ENCODE results near the gene STOML1. TPM values are rescaled to one million over a fixed set of nuclear protein-coding genes. Genes with fewer than 3 reads are reported as not detected.

STOML1 gene
- total and polyA plus RNA-seq, 2 donors = 13.0 to 19.1 TPM

- peaks cover 0 to 4% of the 10 kb centered on the region in 2 donors for H3K9me3 ChIP-seq (ENCODE audit: control insufficient read depth in 2 of 2, insufficient read depth in 1 of 2, low read length in 1 of 2)
- H3K27me3 ChIP-seq (ENCODE audit: control insufficient read depth in 2 of 2, insufficient read depth in 1 of 2, low read length in 1 of 2) = no peaks in the 10 kb centered on the region
- no peak overlapping the region for H3K4me3 ChIP-seq (ENCODE audit: low read length in 2 of 2)
- peak overlapping the region; percentile 77 to 82 for H3K27ac ChIP-seq (ENCODE audit: low read depth in 1 of 2, low read length in 1 of 2)
- peaks cover 30 to 41% of the 10 kb centered on the region in 2 donors for H3K36me3 ChIP-seq (ENCODE audit: control insufficient read depth in 2 of 2, insufficient read depth in 2 of 2, low read length in 1 of 2)
- peak in 1 of 9 donors; percentile 66 for DNase-seq (ENCODE audit: low read depth in 6 of 9, low spot score in 9 of 9)
- H3K4me1 ChIP-seq (ENCODE audit: control insufficient read depth in 2 of 2, insufficient read depth in 2 of 2, low read length in 2 of 2) = peaks cover 33 to 69% of the 10 kb centered on the region in 2 donors
- WGBS = 56% methylated on average over 13 of the region's 13 CpGs
Measured at GRCh38 chr15:73985101-73985873, 6.8 kb downstream of the STOML1 start.

DNA sequence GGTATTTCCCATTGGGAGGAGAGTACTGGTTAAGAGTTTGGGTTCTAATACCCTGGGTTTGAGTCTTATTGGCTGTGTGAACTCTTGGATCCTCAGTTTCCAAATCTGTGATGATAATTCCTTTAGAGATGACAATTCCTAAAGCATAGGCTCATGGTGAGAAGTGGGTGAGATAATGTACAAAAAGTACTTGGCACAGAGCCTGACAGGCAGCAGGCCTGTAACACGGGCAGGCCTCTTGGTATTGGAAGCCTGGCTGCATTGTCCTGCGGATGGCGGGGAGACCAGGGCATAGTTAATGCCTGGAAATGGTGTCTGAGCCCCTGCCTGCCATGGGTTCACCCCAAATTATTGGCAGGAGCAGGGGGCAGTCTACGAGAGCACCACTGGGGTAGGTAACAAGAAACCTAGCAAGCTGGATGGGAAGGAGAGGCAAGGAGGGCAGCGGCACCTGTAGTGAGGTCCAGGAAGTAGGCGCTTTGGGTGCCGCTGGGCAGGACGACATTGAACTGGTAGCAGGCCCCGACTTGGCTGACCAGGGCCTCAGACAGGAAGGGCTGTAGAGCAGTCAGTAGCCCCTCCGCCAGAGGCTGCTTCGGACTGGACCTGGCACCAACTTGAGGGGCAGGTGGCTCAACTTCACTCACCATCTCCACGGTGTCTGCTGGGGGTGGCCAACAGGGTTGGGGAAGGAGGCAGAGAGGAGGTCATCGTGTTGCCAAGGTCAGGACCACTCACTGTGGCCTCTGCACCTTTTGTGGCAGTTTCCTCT, 7.7 kb downstream of the STOML1 start:
- peaks cover 30 to 39% of the 10 kb centered on the region in 2 donors for H3K36me3 ChIP-seq (ENCODE audit: control insufficient read depth in 2 of 2, insufficient read depth in 2 of 2, low read length in 1 of 2)
- WGBS = 70% methylated on average over 13 of the region's 13 CpGs
- H3K4me1 ChIP-seq (ENCODE audit: control insufficient read depth in 2 of 2, insufficient read depth in 2 of 2, low read length in 2 of 2) = peaks cover 33 to 69% of the 10 kb centered on the region in 2 donors
- H3K27ac ChIP-seq (ENCODE audit: low read depth in 1 of 2, low read length in 1 of 2) = peak overlapping the region; percentile 77 to 82
- H3K4me3 ChIP-seq (ENCODE audit: low read length in 2 of 2) = no peak overlapping the region
- no peak for DNase-seq (ENCODE audit: low read depth in 6 of 9, low spot score in 9 of 9)
- peaks cover 0 to 4% of the 10 kb centered on the region in 2 donors for H3K9me3 ChIP-seq (ENCODE audit: control insufficient read depth in 2 of 2, insufficient read depth in 1 of 2, low read length in 1 of 2)
- no peaks in the 10 kb centered on the region for H3K27me3 ChIP-seq (ENCODE audit: control insufficient read depth in 2 of 2, insufficient read depth in 1 of 2, low read length in 1 of 2)

DNA sequence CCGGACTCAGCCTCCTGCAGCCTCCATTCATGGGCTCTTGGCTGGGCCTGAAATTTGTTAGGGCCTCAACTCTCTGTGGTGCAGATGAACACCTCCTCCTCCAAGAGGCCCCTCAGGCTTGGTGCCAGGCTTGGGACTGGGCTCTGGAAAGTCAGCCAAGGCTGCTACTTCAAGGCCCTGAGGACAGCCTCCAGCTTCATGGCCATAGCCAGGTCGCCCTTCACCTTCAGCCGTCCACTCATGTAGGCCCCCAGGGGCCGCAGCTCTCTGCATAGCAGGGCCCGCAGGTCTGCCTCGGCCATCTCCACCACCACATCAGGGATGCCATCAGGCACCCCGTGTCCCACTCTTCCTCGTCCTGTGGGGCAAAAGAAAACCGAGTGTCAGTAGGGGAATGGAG, 8.3 kb downstream of the STOML1 start:
- 98% methylated on average over 9 of the region's 9 CpGs for WGBS
- Histone ChIP-seq H3K36me3 (ENCODE audit: control insufficient read depth in 2 of 2, insufficient read depth in 2 of 2, low read length in 1 of 2) (peaks cover 26 to 35% of the 10 kb centered on the region in 2 donors), H3K27ac (ENCODE audit: low read depth in 1 of 2, low read length in 1 of 2) (peak overlapping the region; percentile 37 to 84), H3K4me3 (ENCODE audit: low read length in 2 of 2) (no peak overlapping the region), H3K27me3 (ENCODE audit: control insufficient read depth in 2 of 2, insufficient read depth in 1 of 2, low read length in 1 of 2) (no peaks in the 10 kb centered on the region), H3K9me3 (ENCODE audit: control insufficient read depth in 2 of 2, insufficient read depth in 1 of 2, low read length in 1 of 2) (peaks cover 0 to 4% of the 10 kb centered on the region in 2 donors), H3K4me1 (ENCODE audit: control insufficient read depth in 2 of 2, insufficient read depth in 2 of 2, low read length in 2 of 2) (peaks cover 33 to 66% of the 10 kb centered on the region in 2 donors)
- no peak for DNase-seq (ENCODE audit: low read depth in 6 of 9, low spot score in 9 of 9)

GRCh38 chr15:73983211-73983727, 8.8 kb downstream of the STOML1 start:
- H3K27me3 ChIP-seq (ENCODE audit: control insufficient read depth in 2 of 2, insufficient read depth in 1 of 2, low read length in 1 of 2) = no peaks in the 10 kb centered on the region
- peaks cover 0 to 4% of the 10 kb centered on the region in 2 donors for H3K9me3 ChIP-seq (ENCODE audit: control insufficient read depth in 2 of 2, insufficient read depth in 1 of 2, low read length in 1 of 2)
- WGBS = 75% methylated on average over 10 of the region's 10 CpGs
- H3K4me1 ChIP-seq (ENCODE audit: control insufficient read depth in 2 of 2, insufficient read depth in 2 of 2, low read length in 2 of 2) = peaks cover 33 to 63% of the 10 kb centered on the region in 2 donors
- DNase-seq (ENCODE audit: low read depth in 6 of 9, low spot score in 9 of 9) = no peak
- H3K36me3 ChIP-seq (ENCODE audit: control insufficient read depth in 2 of 2, insufficient read depth in 2 of 2, low read length in 1 of 2) = peaks cover 23 to 31% of the 10 kb centered on the region in 2 donors
- H3K27ac ChIP-seq (ENCODE audit: low read depth in 1 of 2, low read length in 1 of 2) = peak overlapping the region; percentile 84 to 87
- H3K4me3 ChIP-seq (ENCODE audit: low read length in 2 of 2) = no peak overlapping the region

DNA sequence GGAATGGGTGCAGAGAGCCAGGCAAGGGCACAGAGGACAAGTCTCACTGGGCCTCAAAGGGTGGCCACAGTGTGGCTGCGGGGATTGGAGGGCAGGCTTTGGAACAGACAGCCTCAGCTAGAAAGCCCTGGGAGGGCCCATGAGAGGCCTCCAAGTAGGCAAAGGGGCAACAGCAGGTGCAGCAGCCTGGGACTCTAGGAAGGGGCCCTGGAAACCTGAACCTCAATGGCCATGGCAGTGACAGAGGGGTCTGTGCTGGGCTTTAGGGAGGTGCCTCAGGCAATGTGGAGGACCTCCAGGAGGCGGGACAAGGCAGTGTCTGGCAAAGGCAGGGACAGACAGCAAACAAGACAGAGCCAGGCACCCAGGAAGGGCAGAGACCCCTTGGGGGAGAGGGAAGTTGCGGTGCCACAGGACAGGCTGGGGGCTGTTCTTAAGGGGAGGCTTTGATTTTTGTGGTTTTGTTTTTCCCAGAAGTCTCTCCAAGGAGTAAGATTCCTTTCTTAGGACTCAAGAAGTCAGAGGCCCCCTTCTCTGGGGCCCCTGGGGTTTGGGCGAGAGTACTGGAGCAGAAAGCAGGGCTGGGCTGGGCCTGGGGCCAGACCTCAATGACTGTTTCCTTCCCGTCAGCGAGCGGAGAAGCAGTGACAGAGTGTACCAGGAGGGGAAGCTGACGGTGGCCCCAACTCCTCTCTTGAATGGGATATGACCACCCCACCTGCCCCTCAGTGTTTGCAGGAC, 9.7 kb downstream of the STOML1 start:
- H3K4me3 ChIP-seq (ENCODE audit: low read length in 2 of 2) = no peak overlapping the region
- H3K4me1 ChIP-seq (ENCODE audit: control insufficient read depth in 2 of 2, insufficient read depth in 2 of 2, low read length in 2 of 2) = peaks cover 33 to 59% of the 10 kb centered on the region in 2 donors
- peak overlapping the region; percentile 84 to 87 for H3K27ac ChIP-seq (ENCODE audit: low read depth in 1 of 2, low read length in 1 of 2)
- H3K9me3 ChIP-seq (ENCODE audit: control insufficient read depth in 2 of 2, insufficient read depth in 1 of 2, low read length in 1 of 2) = peaks cover 0 to 4% of the 10 kb centered on the region in 2 donors
- peaks cover 17 to 24% of the 10 kb centered on the region in 2 donors for H3K36me3 ChIP-seq (ENCODE audit: control insufficient read depth in 2 of 2, insufficient read depth in 2 of 2, low read length in 1 of 2)
- 25% methylated on average over 8 of the region's 8 CpGs for WGBS
- peak in 1 of 9 donors; percentile 54 for DNase-seq (ENCODE audit: low read depth in 6 of 9, low spot score in 9 of 9)
- no peaks in the 10 kb centered on the region for H3K27me3 ChIP-seq (ENCODE audit: control insufficient read depth in 2 of 2, insufficient read depth in 1 of 2, low read length in 1 of 2)

- Histone ChIP-seq H3K4me1 (ENCODE audit: control insufficient read depth in 2 of 2, insufficient read depth in 2 of 2, low read length in 2 of 2) (peaks cover 33 to 54% of the 10 kb centered on the region in 2 donors), H3K27me3 (ENCODE audit: control insufficient read depth in 2 of 2, insufficient read depth in 1 of 2, low read length in 1 of 2) (no peaks in the 10 kb centered on the region), H3K4me3 (ENCODE audit: low read length in 2 of 2) (no peak overlapping the region), H3K27ac (ENCODE audit: low read depth in 1 of 2, low read length in 1 of 2) (peak overlapping the region; percentile 84 to 87), H3K9me3 (ENCODE audit: control insufficient read depth in 2 of 2, insufficient read depth in 1 of 2, low read length in 1 of 2) (peaks cover 0 to 4% of the 10 kb centered on the region in 2 donors), H3K36me3 (ENCODE audit: control insufficient read depth in 2 of 2, insufficient read depth in 2 of 2, low read length in 1 of 2) (peaks cover 15 to 18% of the 10 kb centered on the region in 2 donors)
- 45% methylated on average over 5 of the region's 5 CpGs for WGBS
- no peak for DNase-seq (ENCODE audit: low read depth in 6 of 9, low spot score in 9 of 9)
Measured at GRCh38 chr15:73981761-73982221, 10.3 kb downstream of the STOML1 start.

- Histone ChIP-seq H3K27me3 (ENCODE audit: control insufficient read depth in 2 of 2, insufficient read depth in 1 of 2, low read length in 1 of 2) (no peaks in the 10 kb centered on the region), H3K9me3 (ENCODE audit: control insufficient read depth in 2 of 2, insufficient read depth in 1 of 2, low read length in 1 of 2) (peaks cover 0 to 4% of the 10 kb centered on the region in 2 donors), H3K27ac (ENCODE audit: low read depth in 1 of 2, low read length in 1 of 2) (peak overlapping the region in 1 of 2 donors; percentile 11), H3K4me1 (ENCODE audit: control insufficient read depth in 2 of 2, insufficient read depth in 2 of 2, low read length in 2 of 2) (peaks cover 28 to 46% of the 10 kb centered on the region in 2 donors), H3K36me3 (ENCODE audit: control insufficient read depth in 2 of 2, insufficient read depth in 2 of 2, low read length in 1 of 2) (peaks cover 9 to 12% of the 10 kb centered on the region in 2 donors), H3K4me3 (ENCODE audit: low read length in 2 of 2) (no peak overlapping the region)
- no peak for DNase-seq (ENCODE audit: low read depth in 6 of 9, low spot score in 9 of 9)
- WGBS = 100% methylated on average over 1 of the region's 1 CpG
Measured at GRCh38 chr15:73979636-73980035, 12.5 kb downstream of the STOML1 start.

- H3K4me1 ChIP-seq (ENCODE audit: control insufficient read depth in 2 of 2, insufficient read depth in 2 of 2, low read length in 2 of 2) = peaks cover 22 to 41% of the 10 kb centered on the region in 2 donors
- H3K4me3 ChIP-seq (ENCODE audit: low read length in 2 of 2) = no peak overlapping the region
- no peak overlapping the region for H3K27ac ChIP-seq (ENCODE audit: low read depth in 1 of 2, low read length in 1 of 2)
- peaks cover 7% of the 10 kb centered on the region in 2 donors for H3K36me3 ChIP-seq (ENCODE audit: control insufficient read depth in 2 of 2, insufficient read depth in 2 of 2, low read length in 1 of 2)
- DNase-seq (ENCODE audit: low read depth in 6 of 9, low spot score in 9 of 9) = no peak
- 95% methylated on average over 3 of the region's 3 CpGs for WGBS
- H3K9me3 ChIP-seq (ENCODE audit: control insufficient read depth in 2 of 2, insufficient read depth in 1 of 2, low read length in 1 of 2) = peaks cover 0 to 4% of the 10 kb centered on the region in 2 donors
- H3K27me3 ChIP-seq (ENCODE audit: control insufficient read depth in 2 of 2, insufficient read depth in 1 of 2, low read length in 1 of 2) = no peaks in the 10 kb centered on the region
Measured at GRCh38 chr15:73978896-73979295, 13.2 kb downstream of the STOML1 start.

All from thymus (tissue), 11 donors.